CD4-positive, alpha-beta T cell (primary cell): Measurements from ENCODE around the gene SPDYE1. TPM values are rescaled to one million over a fixed set of nuclear protein-coding genes. Genes with fewer than 3 reads are reported as not detected.

Experiments used
- ATAC-seq: fragments of 200-7000 bp; cut with Tn5 transposase; one replicate; pipeline ENCODE4 v1.10.0; 2022; ENCODE audit warnings: mild to moderate bottlenecking; ENCODE audit not compliant: poor library complexity
- CTCF ChIA-PET: fragments of 350-600 bp; sonication (Branson Sonifier 250); formaldehyde crosslinking; loops from one replicate; lab custom pipeline; 2021; ENCODE audit warnings: antibody characterized with exemption, inconsistent platforms; lab: Charles Lee
- POLR2A ChIA-PET: fragments of 350-600 bp; sonication (Branson Sonifier 250); formaldehyde crosslinking; loops from one replicate; lab custom pipeline; 2021; ENCODE audit warnings: antibody characterized with exemption, inconsistent platforms; lab: Charles Lee
- DNase-seq, 14 experiments: peaks; one replicate each; pipeline ENCODE4 v3.0.0-alpha.2; 2013 to 2020; ENCODE audit warnings: mixed read lengths in 2 of 14
- H3K27ac ChIP-seq, 2 donors: one replicate each; pipeline versions ENCODE4 v1.5.1 to v1.7.0; 2013; ENCODE audit warnings: low read length in 2 of 2, low read depth in 1 of 2, mild to moderate bottlenecking in 1 of 2
- H3K27me3 ChIP-seq, 2 experiments: 1 replicate in 1 of 2; 2 replicates in 1 of 2; pipeline versions ENCODE4 v1.6.1 to v1.7.0; 2013; ENCODE audit warnings: low read length in 2 of 2, control low read depth in 1 of 2, mild to moderate bottlenecking in 1 of 2, moderate library complexity in 1 of 2; ENCODE audit not compliant: insufficient read depth in 2 of 2, control insufficient read depth in 1 of 2
- H3K36me3 ChIP-seq: one replicate; pipeline ENCODE4 v1.6.1; 2013; ENCODE audit warnings: low read length, control low read depth; ENCODE audit not compliant: insufficient read depth
- H3K4me1 ChIP-seq: one replicate; pipeline ENCODE4 v1.6.1; 2013; ENCODE audit warnings: low read length, control low read depth; ENCODE audit not compliant: insufficient read depth
- H3K4me3 ChIP-seq: one replicate; pipeline ENCODE4 v1.5.1; 2013; ENCODE audit warnings: mild to moderate bottlenecking, low read length, moderate library complexity
- H3K9me3 ChIP-seq, 2 experiments: 1 replicate in 1 of 2; 2 replicates in 1 of 2; pipeline versions ENCODE4 v1.6.1 to v1.7.0; 2013; ENCODE audit warnings: low read length in 2 of 2, mild to moderate bottlenecking in 2 of 2, control low read depth in 1 of 2, moderate library complexity in 1 of 2; ENCODE audit not compliant: control insufficient read depth in 1 of 2, insufficient read depth in 1 of 2
- H3K27ac Mint-ChIP-seq: one replicate; pipeline ENCODE4 v1.8.0; 2020; ENCODE audit warnings: mixed read lengths
- H3K27me3 Mint-ChIP-seq: one replicate; pipeline ENCODE4 v1.8.0; 2021; ENCODE audit warnings: mixed read lengths
- H3K36me3 Mint-ChIP-seq: one replicate; pipeline ENCODE4 v1.8.0; 2021; ENCODE audit warnings: low read depth, mixed read lengths
- H3K4me1 Mint-ChIP-seq: one replicate; pipeline ENCODE4 v1.8.0; 2021; ENCODE audit warnings: low read depth, mixed read lengths
- H3K4me3 Mint-ChIP-seq: one replicate; pipeline ENCODE4 v1.8.0; 2020; ENCODE audit warnings: mild to moderate bottlenecking, mixed read lengths
- H3K9me3 Mint-ChIP-seq: one replicate; pipeline ENCODE4 v1.8.0; 2020; ENCODE audit warnings: mixed read lengths
- intact Hi-C, 2 experiments: fragments of 100-400 bp; cut with DNase I in 1 of 2; cut with micrococcal nuclease in 1 of 2; formaldehyde crosslinking; loops; one replicate each; pipeline versions ENCODE4 v1.15.1 to v1.9.0; 2023 to 2025; cut with DNase I, micrococcal nuclease
- total RNA-seq, 174 experiments: library from RNA in 2 of 174; stranded (reverse) in 2 of 174; gene quantifications; one replicate each; pipeline ENCODE4 v1.2.3 and lab custom pipeline; 2021 to 2026
- TF ChIP-seq, protein P1 (sequence below): fragments of 200-600 bp; IDR thresholded peaks from one replicate; pipeline ENCODE4 v1.8.0; 2022; ENCODE audit warnings: antibody characterized with exemption, mild to moderate bottlenecking

Gene SPDYE1
- total RNA-seq, 2 experiments from 2014 or later: not detected

DNA sequence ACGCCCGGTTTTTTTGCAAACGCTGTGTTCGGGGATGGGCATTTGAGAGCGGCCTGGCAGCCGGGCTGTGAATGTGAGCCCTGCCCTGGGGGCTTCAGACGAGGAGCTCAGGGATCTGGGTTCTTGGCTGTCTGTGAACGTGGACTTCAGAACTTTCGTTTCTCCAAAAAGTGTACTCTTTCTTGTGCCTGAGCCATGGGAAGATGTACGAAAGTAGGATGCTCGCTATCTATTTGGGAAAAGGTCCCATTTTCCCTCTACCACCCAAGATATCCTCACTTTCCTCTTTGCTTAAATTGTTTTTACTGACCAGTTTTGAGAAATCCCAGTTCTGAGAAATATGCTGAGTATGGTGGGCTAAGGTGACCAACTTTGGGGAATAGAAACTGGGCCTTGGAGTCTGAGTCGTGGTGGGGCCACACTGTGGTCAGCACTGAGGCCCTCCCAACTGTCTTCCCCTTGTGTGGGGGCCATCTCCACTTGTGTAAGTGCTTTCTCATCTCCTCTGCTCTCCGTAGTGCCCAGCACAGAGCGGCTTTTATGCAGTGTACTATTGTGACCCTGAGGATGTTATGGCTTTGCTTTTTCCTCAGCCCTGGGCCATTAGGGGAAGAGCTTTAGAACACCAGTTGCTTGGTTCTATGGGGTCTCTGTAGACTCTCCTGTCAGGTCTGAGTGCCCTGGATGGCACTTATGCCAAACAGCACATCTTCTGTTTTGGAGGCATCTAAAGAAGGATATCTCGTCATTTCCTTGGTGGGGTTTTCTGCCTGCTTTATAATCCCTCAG, 47.7 kb downstream of the SPDYE1 start:
- intact Hi-C loops: loop anchor here (1.0 to 10.0 kb wide), 7 partner anchors 27 to 749 kb away; partner anchors contain the start of genes DDX56 (in 1 of the 2), NUDCD3 (in 1 of the 2), POLD2 (in 1 of the 2) and POLM (in 1 of the 2)
- POLR2A ChIA-PET: interaction anchor here (0.6 to 2.4 kb wide), 8 partner anchors 11 to 445 kb away, joined by 3 to 16 read pairs (median 6); partner anchors contain the start of genes AEBP1, NUDCD3, PGAM2 and UBE2D4
- H3K27ac Mint-ChIP-seq: peak overlapping the region; percentile 91

DNA sequence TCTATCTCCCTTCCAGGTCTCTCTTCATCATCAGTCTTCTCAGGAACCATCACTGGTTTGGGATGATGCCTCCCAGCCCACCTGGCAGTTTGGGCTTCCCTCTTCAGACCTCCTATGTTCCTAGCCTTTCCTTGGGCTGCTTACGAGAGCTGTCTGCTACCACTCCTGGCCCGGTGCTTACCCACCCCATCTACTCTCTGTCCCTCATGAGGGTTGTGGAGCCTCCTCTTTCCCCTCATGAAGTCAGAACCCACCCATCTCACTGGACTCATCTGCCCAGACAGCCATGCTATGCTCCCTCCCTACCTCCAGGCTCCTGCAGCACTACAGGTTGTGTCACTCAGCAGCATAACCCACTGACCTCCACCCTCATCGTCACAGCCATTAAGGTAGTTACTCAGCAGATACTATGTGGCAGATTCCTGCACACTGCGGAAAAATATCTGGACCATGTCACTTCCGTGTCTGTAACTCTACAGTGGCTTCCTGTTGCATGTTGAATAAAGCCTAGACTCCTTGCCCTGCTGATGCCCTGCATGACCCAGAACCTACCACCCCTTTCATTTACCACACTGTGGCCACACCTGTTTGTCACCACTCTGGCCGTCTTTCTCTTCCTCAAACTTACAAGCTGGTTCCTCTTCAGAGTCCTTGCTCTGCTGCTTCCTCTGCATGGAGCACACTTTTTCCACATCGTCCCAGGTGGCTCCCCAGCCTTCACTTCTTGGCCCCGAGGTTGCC, 48.8 kb downstream of the SPDYE1 start:
- H3K4me3 Mint-ChIP-seq: peak overlapping the region; percentile 87
- Histone ChIP-seq H3K27me3 (no peaks in the 10 kb centered on the region), H3K9me3 (no peaks in the 10 kb centered on the region), H3K4me3 (peak overlapping the region; percentile 11), H3K27ac (peak overlapping the region; percentile 89), H3K36me3 (peaks cover 31% of the 10 kb centered on the region), H3K4me1 (peaks cover 77% of the 10 kb centered on the region)
- H3K4me1 Mint-ChIP-seq: peaks cover 69% of the 10 kb centered on the region
- peak; percentile 59 for ATAC-seq
- DNase-seq: peak in 7 of 14 experiments; percentile 12 to 81 (median 49)
- no peaks in the 10 kb centered on the region for H3K9me3 Mint-ChIP-seq
- H3K27ac Mint-ChIP-seq: peak overlapping the region; percentile 91
- ChIA-PET CTCF (interaction anchor here (1.3 kb wide), 1 partner anchor 27 kb away, joined by 3 read pairs; no protein-coding TSS in a partner anchor), POLR2A (interaction anchor here (0.6 to 2.4 kb wide), 4 partner anchors 10 to 21 kb away, joined by 3 to 7 read pairs (median 4); partner anchors contain the start of gene PGAM2)
- no peaks in the 10 kb centered on the region for H3K27me3 Mint-ChIP-seq
- peaks cover 64% of the 10 kb centered on the region for H3K36me3 Mint-ChIP-seq
- intact Hi-C loops: loop anchor here (5.0 to 10.0 kb wide), 4 partner anchors 36 to 748 kb away; partner anchors contain the start of genes DDX56 (in 1 of the 2), POLD2 (in 1 of the 2), POLM (in 1 of the 2) and PPIA (in 1 of the 2)
- TF ChIP-seq, protein P1, sequence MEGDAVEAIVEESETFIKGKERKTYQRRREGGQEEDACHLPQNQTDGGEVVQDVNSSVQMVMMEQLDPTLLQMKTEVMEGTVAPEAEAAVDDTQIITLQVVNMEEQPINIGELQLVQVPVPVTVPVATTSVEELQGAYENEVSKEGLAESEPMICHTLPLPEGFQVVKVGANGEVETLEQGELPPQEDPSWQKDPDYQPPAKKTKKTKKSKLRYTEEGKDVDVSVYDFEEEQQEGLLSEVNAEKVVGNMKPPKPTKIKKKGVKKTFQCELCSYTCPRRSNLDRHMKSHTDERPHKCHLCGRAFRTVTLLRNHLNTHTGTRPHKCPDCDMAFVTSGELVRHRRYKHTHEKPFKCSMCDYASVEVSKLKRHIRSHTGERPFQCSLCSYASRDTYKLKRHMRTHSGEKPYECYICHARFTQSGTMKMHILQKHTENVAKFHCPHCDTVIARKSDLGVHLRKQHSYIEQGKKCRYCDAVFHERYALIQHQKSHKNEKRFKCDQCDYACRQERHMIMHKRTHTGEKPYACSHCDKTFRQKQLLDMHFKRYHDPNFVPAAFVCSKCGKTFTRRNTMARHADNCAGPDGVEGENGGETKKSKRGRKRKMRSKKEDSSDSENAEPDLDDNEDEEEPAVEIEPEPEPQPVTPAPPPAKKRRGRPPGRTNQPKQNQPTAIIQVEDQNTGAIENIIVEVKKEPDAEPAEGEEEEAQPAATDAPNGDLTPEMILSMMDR: no peak

More for the DNA sequence above, 47.7 kb downstream of the SPDYE1 start:
- peaks cover 58% of the 10 kb centered on the region for H3K4me1 Mint-ChIP-seq
- peak overlapping the region; percentile 89 for H3K27ac ChIP-seq
- peak overlapping the region; percentile 99 for H3K4me3 ChIP-seq
- H3K4me3 Mint-ChIP-seq: peak overlapping the region; percentile 87
- no peaks in the 10 kb centered on the region for H3K27me3 Mint-ChIP-seq
- peaks cover 54% of the 10 kb centered on the region for H3K36me3 Mint-ChIP-seq
- peak; percentile 5 for ATAC-seq
- no peaks in the 10 kb centered on the region for H3K9me3 Mint-ChIP-seq
- H3K9me3 ChIP-seq: no peaks in the 10 kb centered on the region
- peaks cover 70% of the 10 kb centered on the region for H3K4me1 ChIP-seq
- DNase-seq: peak in 3 of 14 experiments; percentile 23 to 39 (median 32)
- CTCF ChIA-PET: interaction anchor here (1.0 to 1.8 kb wide), 4 partner anchors 26 to 528 kb away, joined by 3 to 8 read pairs (median 4); partner anchors contain the start of gene DDX56
- TF ChIP-seq, protein P1: no peak
- peaks cover 20% of the 10 kb centered on the region for H3K36me3 ChIP-seq
- H3K27me3 ChIP-seq: no peaks in the 10 kb centered on the region
